Esophagus muscularis mucosa (tissue), 4 donors: ENCODE results near the gene KLRF1. TPM values are rescaled to one million over a fixed set of nuclear protein-coding genes. Genes with fewer than 3 reads are reported as not detected.

ENCODE experiments used
- DNase-seq: peaks from one replicate; pipeline ENCODE4 v3.0.0-alpha.2; 2017; ENCODE audit errors: extremely low spot score
- H3K27ac ChIP-seq, 4 donors: fragments of 200-600 bp; sonication (generic); replicated peaks in 1 of 4; 1 replicate in 3 of 4; 2 replicates in 1 of 4; pipeline ENCODE4 v1.5.1; 2016 to 2019; ENCODE audit warnings: mild to moderate bottlenecking in 1 of 4
- H3K27me3 ChIP-seq, 4 donors: fragments of 200-600 bp; sonication (generic); one replicate each; pipeline versions ENCODE4 v1.5.1 to v1.6.0; 2016 to 2019
- H3K36me3 ChIP-seq, 4 donors: fragments of 200-600 bp; sonication (generic); one replicate each; pipeline ENCODE4 v1.5.1; 2016 to 2019
- H3K4me1 ChIP-seq, 4 donors: fragments of 200-600 bp; sonication (generic); one replicate each; pipeline ENCODE4 v1.5.1; 2016 to 2019
- H3K4me3 ChIP-seq, 4 donors: fragments of 200-600 bp; sonication (generic); 1 replicate in 2 of 4; 2 replicates in 2 of 4; pipeline ENCODE4 v1.5.1; 2016 to 2019; ENCODE audit warnings: mild to moderate bottlenecking in 4 of 4, moderate library complexity in 1 of 4
- H3K9me3 ChIP-seq, 4 donors: fragments of 200-600 bp; sonication (generic); 1 replicate in 3 of 4; 2 replicates in 1 of 4; pipeline ENCODE4 v1.5.1; 2016 to 2019
- CTCF ChIP-seq, 3 experiments: fragments of 200-600 bp in 2 of 3; fragments of 450-650 bp in 1 of 3; sonication (generic) in 2 of 3; IDR thresholded peaks; one replicate each; pipeline ENCODE4 v1.5.1; 2017 to 2019; ENCODE audit warnings: antibody characterized with exemption in 3 of 3, mild to moderate bottlenecking in 2 of 3, moderate library complexity in 1 of 3
- EP300 ChIP-seq: sonication (generic); formaldehyde crosslinking; IDR thresholded peaks from one replicate; pipeline ENCODE4 v1.6.1; 2017; ENCODE audit warnings: antibody characterized with exemption
- POLR2A ChIP-seq: fragments of 450-650 bp; IDR thresholded peaks from one replicate; pipeline ENCODE4 v1.6.1; 2017; ENCODE audit warnings: antibody characterized with exemption, moderate library complexity, mild to moderate bottlenecking, low read depth
- POLR2AphosphoS5 ChIP-seq, 2 donors: sonication (generic); formaldehyde crosslinking; IDR thresholded peaks; one replicate each; pipeline ENCODE4 v1.6.1; 2017; ENCODE audit warnings: antibody characterized with exemption in 2 of 2
- WGBS: methylation state at CpG from one replicate; pipeline ENCODE4 v1.1.5; 2018; 5-methylcytosine and 5-hydroxymethylcytosine counted together
- intact Hi-C: fragments of 100-400 bp; cut with DNase I; formaldehyde crosslinking; loops from one replicate; pipeline ENCODE4 v1.15.1; 2023
- total RNA-seq, 4 donors: library from RNA; depleted of rRNA; stranded (reverse); fragments of >200 nt; gene quantifications; one replicate each; pipeline versions ENCODE4 v1.1.0 to v1.2.1, GENCODE V29; 2016

The KLRF1 gene
- total RNA-seq: under 1 TPM in 1 of 4 donors, not detected in 3; 0.66 TPM

GRCh38 chr12:9827209-9827888, at the start of gene KLRF1:
Gene KLRF1 (plus strand): TSS chr12:9827481. CDS start chr12:9827545, 64 bp downstream.
- TF ChIP-seq CTCF (IDR thresholded peaks at IDR 0.05) (no peak), EP300 (no peak), POLR2AphosphoS5 (IDR thresholded peaks at IDR 0.05) (no peak), POLR2A (no peak)
- intact Hi-C loops: no loop called here
- no peak for DNase-seq
- 84% methylated on average over 3 of the region's 3 CpGs for WGBS
- H3K9me3 ChIP-seq: no peaks in the 10 kb centered on the region
- no peaks in the 10 kb centered on the region for H3K27me3 ChIP-seq
- H3K36me3 ChIP-seq: no peaks in the 10 kb centered on the region
- H3K4me3 ChIP-seq: no peak within 1 kb of the TSS
- H3K27ac ChIP-seq: no peak within 1 kb of the TSS
- H3K4me1 ChIP-seq: no peaks in the 10 kb centered on the region

- H3K36me3 ChIP-seq: no peaks in the 10 kb centered on the region
- intact Hi-C loops: no loop called here
- no peak for DNase-seq
- H3K4me3 ChIP-seq: no peak overlapping the region
- no peak overlapping the region for H3K27ac ChIP-seq
- TF ChIP-seq EP300: no peak
- TF ChIP-seq POLR2AphosphoS5 (IDR thresholded peaks at IDR 0.05): no peak
- TF ChIP-seq CTCF (IDR thresholded peaks at IDR 0.05): no peak
- no peak for TF ChIP-seq POLR2A
- 65% methylated on average over 4 of the region's 4 CpGs for WGBS
- no peaks in the 10 kb centered on the region for H3K9me3 ChIP-seq
- H3K4me1 ChIP-seq: no peaks in the 10 kb centered on the region
- H3K27me3 ChIP-seq: no peaks in the 10 kb centered on the region
These were observed 48.1 kb upstream of the KLRF1 start for GRCh38 chr12:9779209-9779608.

- DNase-seq: no peak
- 89% methylated on average over 2 of the region's 2 CpGs for WGBS
- Histone ChIP-seq H3K27me3 (no peaks in the 10 kb centered on the region), H3K36me3 (no peaks in the 10 kb centered on the region), H3K27ac (no peak overlapping the region), H3K9me3 (no peaks in the 10 kb centered on the region), H3K4me3 (no peak overlapping the region), H3K4me1 (no peaks in the 10 kb centered on the region)
- TF ChIP-seq POLR2AphosphoS5 (IDR thresholded peaks at IDR 0.05) (no peak), POLR2A (no peak), CTCF (IDR thresholded peaks at IDR 0.05) (no peak), EP300 (no peak)
- intact Hi-C loops: no loop called here
These were observed 45.9 kb upstream of the KLRF1 start for GRCh38 chr12:9781360-9781759.

GRCh38 chr12:9782547-9783382, 44.5 kb upstream of the KLRF1 start:
- no peaks in the 10 kb centered on the region for H3K4me1 ChIP-seq
- H3K27ac ChIP-seq: no peak overlapping the region
- intact Hi-C loops: no loop called here
- H3K36me3 ChIP-seq: no peaks in the 10 kb centered on the region
- 80% methylated on average over 7 of the region's 7 CpGs for WGBS
- no peaks in the 10 kb centered on the region for H3K9me3 ChIP-seq
- H3K27me3 ChIP-seq: no peaks in the 10 kb centered on the region
- TF ChIP-seq EP300: no peak
- no peak for TF ChIP-seq POLR2A
- TF ChIP-seq POLR2AphosphoS5 (IDR thresholded peaks at IDR 0.05): no peak
- no peak for TF ChIP-seq CTCF (IDR thresholded peaks at IDR 0.05)
- no peak overlapping the region for H3K4me3 ChIP-seq
- no peak for DNase-seq
